Left renal pelvis (tissue), 4 donors: ENCODE data around the gene EMC9. TPM values are rescaled to one million over a fixed set of nuclear protein-coding genes. Genes with fewer than 3 reads are reported as not detected.

ENCODE experiments used
- DNase-seq, 4 donors: peaks; one replicate each; pipeline ENCODE4 v3.0.0-alpha.2; 2013; ENCODE audit warnings: low read depth in 4 of 4, low spot score in 3 of 4
- polyA plus RNA-seq, 4 donors: library from polyadenylated mRNA; unstranded; fragments of 120-200 nt; gene quantifications; one replicate each; pipeline ENCODE4 v1.2.1, GENCODE V29; 2013; ENCODE audit not compliant: insufficient read length in 4 of 4

EMC9 gene, protein sequence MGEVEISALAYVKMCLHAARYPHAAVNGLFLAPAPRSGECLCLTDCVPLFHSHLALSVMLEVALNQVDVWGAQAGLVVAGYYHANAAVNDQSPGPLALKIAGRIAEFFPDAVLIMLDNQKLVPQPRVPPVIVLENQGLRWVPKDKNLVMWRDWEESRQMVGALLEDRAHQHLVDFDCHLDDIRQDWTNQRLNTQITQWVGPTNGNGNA
- 10 to 100 TPM in 3 of 4 donors, 1 to 10 TPM in 1; 9.7 to 21.4 (median 19.4) TPM for polyA plus RNA-seq

DNA sequence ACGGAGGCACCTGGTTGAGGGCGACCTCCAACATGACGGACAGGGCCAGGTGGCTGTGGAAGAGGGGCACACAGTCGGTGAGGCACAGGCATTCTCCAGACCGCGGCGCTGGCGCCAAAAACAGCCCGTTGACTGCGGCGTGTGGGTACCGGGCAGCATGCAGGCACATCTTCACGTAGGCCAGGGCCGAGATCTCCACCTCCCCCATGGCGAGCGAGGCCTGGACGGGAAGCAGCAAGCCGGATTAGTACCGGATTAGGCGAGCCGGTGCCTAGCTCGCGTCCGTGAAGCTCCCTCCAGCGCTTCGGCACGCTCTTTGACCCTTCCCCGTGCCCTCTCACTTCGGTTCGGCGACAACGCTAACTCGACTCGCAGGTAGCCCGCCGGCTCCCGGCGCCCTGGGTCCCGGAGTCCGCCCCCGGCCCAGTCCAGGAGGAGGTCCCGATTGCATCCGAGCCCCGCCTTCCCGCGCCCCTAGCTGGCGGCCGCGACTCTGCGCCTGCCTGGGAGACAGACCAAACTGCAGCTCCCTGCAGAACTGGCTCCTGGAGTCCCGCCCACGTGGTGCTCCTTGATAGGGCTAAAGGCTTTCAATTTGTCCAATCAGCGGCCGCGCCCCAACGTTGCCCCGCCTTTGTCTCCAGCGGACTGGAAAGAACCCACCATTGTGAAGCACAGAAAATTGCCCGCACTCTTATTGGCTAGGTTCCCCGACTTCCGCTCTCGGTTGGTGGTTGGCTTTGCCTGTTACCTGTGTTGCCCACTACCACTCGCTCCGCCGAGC is at the start of gene EMC9:
Gene EMC9, minus strand, starts transcription at position 495 of the 784 bp plus-strand sequence. Its CDS starts 287 bp downstream, at position 208.
- DNase-seq: peak; percentile 98 to 99 (median 99)

DNA sequence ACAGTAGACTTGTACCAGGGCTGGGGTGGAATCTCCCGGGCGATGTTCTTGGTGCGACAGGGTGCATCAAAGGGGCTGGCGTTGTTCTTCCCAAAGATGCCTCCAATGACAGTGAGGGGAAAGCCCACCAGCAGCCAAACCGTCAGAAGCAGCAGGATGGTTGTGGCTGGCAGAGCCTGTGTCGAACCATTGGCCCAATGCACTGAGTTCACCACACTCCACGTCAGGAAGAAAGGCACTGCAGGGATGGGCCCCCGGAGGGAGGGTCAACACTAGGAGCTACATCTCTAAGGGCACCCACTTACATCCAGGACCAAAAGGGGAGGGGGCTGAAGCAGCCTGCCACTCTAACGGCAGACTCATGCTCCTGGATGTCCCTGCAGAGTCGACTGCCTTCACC is 49.0 kb upstream of the EMC9 start:
- DNase-seq: no peak

DNA sequence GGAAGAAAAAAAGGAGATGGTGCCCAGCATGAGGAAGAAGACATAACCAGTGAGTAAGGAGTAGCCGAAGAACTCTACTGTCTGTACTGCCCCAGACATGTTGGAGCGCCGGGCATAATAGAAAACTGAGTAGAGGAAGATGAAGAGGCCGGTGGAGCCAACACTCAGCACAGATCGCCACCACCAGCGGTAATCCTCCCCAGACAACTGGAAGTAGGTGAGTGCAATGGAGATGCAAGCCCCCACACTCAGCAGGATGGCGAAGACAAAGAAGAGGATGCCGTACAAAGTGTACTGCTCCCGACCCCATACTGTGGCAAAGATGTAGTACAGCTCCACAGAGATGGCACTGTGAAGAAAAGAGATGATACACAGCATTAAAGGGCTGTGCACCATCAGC is 48.1 kb upstream of the EMC9 start:
- DNase-seq: no peak

DNA sequence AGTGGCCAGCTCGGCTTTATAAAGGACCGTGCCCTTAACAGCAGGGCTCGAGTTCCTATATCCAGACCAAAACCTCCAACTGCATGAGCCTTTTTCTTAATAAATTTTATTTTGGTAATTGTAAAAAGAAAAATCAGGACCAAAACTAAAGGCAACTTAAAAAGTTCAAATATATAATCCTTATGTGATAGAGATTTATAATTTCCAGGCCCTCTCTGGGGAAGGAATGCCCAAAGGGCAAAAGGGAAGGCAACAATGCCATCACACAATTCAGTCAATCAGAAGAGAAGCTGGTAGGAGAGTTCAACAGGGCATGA is 47.6 kb upstream of the EMC9 start:
- DNase-seq: no peak

DNA sequence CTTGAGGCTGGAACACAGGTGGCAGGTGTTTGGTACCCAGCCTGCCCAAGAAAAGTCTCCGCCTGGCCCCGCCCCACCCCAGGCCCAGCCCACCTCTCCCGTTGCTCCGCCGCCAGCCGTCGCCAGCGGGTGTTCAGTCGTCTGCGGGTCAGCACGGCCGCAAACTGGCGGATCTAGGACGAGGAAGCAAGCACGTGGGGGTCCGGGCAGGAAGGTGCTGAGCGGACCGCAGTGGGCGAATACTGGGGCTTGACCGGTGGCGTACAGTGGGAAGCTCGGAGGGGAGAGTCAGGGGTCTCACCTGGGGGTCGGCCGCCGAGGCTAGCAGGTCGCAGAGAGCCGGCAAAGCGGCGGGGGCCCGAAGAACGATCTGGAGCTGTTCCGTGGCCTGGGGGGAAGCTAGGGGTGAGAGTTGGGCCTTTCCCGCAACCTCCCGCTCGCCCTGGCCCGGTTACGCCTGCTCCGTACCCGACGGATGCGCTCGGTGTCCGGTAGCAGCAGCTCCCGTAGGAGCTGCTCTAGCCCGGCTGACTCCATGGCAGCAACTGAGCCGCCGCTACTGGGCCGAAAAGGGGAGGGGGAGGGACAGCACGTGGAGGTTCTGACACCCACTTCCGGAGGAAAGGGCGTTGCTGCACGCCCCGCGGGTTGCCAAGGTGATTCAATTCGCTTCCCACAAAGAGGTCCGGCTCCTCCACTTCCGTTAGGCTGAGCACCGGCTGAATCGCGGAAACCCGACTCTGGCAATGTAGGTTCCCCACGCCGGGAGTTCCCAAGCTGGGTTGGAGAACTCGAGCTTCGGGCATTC is 47.1 kb upstream of the EMC9 start, which contains the start of gene IPO4:
Gene IPO4, minus strand, starts transcription at position 566 of the 808 bp plus-strand sequence. Its CDS starts 29 bp downstream, at position 537.
- peak; percentile 87 to 95 (median 92) for DNase-seq

DNA sequence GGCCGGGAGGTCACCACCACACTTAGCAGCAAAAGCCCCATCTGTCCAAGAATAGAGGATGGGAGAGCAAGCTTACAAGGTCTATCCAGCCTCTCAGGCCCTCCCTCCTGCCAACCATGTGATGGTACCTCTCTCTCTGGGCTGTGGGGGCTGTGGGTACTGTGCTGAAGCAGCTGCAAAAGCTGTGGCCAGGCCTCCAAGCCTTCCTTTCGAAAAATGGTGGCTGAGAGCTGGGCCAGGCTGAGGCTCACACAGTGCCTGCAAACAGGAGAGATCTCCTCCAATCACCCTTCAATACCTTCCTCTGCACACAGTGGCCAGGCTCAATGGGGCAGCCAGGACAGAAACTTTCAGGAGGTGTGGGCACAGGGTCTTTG is 46.1 kb upstream of the EMC9 start:
- no peak for DNase-seq

DNA sequence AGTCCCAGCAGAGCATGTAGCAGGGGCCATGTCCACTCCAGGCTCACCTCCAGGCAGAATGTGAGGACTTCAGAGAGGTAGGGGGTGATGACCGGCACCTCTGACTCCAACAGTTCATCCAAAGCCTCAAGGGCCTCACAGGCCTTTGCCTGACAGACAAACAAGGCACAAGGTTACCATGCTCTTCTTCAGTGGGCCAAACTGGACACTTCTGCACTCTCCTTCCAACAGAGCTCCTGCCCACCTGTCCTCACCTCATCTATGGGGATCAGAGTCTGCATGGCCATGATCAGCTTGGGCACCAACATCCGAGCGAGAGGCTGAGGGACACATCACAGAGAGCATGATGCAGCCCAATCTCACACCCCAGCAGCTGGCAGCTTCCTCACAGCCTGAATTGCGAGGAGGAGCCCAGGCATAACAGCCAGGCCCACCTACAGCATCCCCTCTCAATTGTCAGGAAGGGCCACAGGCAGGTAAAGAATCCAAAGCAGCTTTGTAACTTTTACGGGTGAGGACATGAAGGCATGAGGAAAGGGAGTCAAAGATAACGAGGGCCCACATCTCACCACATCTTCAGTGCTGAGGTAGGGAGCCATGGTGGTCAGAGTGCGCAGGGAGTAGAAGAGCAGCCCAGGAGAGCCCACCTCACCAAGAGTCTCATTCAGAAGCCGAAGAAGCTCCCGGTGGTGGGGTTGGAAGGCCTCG is 45.6 kb upstream of the EMC9 start:
- DNase-seq: no peak

DNA sequence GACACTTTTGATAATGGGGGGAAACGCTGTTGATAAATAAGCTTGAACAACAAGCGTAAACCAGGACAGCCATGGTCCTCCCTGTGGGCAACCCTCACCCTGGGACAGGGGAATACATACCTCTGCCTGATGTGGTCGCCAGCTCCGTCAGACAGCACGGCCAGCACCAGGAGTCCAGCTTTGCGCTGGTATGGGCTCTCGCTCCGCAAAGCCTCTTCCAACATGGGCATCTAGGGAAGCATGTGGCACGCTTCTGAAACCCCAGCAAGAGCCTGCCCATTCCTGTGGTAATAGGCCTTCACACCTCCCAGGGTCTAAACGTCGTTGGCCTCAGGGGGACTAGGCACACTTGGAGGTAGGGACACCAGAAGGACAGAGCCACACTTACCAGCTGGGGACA is 44.4 kb upstream of the EMC9 start:
- no peak for DNase-seq

DNA sequence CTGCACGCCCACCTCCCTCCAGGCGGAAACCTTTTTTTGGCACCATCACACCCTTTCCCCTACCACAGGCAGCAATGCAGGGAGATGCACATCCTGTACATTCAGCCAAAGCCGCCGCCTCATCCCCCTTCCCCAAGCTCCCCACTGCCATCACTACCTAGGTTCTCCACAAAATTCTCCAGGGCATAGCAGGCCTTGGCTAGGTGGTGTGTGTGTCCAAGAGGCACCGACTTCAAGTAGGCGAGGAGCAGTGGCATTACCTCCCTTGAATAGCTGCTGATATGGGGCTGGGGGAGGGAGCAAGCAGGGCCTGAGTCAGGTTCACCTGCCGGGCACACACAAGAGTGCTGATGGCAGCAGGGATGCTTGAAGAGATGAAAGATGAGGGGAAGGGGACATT is 43.6 kb upstream of the EMC9 start:
- DNase-seq: no peak

DNA sequence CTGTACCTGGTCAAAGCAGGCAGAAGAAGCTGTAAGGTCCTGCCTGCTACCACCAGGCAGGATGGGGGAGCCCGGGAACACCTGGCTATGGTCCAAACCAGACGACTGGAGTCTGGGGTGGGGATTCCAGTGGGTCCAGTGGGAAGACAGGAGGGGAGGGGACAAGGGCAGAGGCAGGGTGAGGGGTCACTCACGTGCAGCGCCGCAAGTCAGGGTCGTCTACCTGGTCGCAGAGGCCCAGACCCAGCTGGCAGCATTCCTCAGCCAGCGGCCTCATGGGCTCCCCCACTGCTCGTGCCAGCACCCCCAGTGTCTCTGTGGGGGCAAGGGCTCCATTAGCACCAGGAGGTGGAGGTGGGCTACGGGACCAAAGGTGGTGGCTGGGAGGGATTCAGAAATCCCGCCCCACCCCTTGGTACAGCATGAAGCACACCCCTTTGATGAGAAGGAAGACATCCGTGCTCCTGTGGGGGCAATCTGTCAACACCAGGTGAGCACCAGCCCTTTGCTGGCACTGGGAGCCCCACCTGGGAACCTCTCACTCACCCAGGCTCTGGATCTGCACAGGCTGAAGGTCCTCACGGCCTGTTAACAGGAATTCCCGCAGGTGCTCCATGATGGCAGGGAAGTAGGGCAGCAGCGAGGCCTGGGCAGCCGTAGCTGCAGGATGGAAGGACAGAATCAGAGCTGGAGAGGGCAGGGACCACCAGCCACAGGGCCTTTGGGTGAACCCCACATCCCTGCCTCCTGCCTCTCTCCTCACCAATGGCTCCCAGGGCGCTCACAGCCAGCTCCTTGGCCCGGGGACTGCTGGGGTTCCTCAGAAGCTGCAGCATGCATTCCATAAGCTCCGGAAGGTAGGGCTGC is 42.9 kb upstream of the EMC9 start:
- no peak for DNase-seq

DNA sequence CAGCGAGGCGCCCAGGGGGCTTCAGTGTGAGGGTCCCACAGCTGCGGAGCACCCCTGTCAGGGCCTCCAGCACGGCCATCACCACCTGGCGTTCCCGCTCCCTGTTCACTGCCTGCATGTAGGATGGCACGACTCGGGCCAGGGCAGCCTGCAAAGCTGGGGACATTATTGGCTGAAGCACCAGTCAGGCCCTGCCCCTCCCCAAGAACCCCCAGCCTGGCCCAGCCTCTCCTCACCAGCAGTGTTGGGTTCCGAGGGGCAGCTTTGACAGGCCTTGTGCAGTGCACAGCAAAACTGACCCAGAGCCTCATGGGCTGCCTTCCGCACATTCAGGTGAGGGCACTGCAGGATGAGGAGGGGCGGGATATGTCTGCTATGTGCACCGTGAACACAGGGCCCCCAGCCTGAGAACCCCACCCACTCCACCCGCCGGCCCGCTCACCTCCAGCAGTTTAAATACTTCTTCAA is 41.7 kb upstream of the EMC9 start:
- no peak for DNase-seq

DNA sequence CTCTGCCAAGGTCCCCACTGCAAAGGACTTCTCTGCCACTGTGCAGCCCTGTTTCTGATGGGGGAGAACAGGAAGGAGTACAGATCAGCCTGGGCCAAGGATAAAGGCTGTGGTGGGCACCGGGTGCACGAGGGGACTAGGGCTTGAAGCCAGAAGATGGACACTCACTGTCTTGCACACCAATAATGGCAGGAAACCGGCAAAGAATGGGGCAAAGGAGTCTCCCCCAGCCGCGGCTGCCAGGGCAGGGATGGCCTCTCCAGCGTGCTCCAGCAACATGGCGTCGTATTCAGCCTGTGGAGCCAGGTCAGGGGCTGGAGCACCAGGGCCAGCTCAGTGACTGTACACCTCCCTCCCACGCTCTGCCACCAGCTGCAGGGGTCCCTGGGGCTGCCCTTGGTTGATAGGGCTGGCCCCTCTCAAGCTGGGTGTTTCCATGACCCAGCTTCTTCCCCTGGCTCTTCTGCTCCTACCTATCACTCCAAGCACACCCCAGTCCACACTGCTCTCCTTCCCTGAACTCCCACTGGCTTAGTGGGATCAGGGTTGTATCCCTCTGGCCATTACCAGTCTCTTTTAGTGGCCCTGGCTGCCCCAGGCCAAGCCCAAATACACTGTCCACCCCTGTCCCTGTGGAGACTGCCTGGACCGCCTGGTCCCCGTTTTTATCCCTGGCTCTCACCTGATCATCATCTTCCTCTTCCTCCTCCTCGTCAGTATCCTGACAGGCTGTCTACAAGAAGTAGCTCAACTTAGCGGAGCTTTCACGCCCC is 40.9 kb upstream of the EMC9 start:
- no peak for DNase-seq

DNA sequence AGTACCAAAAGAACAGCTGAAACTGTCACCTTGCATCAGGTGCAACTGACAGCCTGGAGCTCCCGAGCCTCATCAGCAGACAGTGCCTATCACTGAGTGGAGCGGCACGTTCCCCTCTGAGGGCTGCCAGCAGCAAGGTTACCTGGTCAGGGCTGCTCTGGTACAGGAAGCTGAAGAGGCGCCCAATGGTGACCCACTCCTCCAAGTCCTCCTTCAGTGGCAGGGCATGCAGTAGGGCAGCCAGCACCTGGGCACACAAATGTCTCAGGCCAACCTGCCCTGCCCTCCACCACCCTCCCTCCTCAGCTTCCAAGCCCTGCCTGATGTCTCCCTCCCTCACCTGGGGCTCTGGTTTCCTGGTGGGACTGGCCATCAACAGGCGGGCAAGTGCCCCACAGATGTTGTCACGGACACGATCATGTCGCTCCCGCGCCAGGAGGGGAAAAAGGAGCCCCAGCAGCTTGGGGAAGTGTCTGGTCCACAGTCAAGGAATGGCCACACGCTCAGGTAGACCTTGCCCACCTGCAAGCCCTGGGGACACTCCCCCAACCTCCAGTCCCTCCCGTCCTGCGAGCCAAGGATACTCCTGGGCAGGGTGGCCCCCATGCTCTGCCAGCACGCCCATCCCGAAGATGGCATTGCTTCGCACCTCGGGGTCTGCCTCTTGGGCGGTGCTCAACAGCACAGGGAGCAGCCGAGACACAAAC is 40.1 kb upstream of the EMC9 start:
- no peak for DNase-seq

DNA sequence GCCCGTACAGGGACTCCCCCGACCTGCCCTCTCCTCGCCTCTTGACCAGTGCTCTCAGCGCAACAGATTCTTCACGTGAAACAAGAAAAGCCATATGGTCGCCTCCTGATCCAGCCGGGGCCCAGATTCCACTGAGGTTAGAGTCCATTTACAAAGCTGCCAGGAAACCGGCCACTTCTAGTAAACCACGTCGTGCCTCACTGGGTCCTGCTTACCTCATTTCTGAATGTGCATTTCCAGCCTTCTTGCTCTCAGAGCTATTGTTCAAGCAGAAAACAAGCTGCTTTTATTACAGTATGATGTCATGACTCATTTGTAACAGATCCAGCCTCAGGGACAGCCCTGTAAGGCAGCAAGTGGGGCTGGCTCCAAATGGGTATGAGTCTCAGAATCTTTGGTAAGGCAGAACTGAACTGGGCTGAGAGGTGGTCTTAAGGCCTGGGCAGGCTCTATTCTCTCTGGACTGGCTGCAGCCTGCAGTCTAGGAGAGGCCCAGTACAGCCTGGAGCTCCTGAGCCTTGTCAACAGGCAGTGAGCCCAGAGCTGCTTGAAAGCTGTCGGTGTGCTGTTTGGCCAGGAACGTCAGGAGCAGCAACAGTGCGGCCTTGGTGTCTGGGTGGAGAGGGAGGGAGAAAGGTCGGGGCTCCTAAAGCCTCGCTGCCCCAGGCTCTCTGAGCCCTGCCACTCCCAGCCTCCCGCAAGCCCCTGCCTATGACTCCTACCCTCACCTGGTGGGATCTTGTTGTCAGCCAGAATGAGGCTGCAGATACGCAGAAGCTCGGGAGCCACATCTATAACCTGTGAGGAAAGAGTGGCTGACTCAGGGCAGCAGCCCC is 38.8 kb upstream of the EMC9 start:
- DNase-seq: peak in 1 of 4 donors; percentile 53

DNA sequence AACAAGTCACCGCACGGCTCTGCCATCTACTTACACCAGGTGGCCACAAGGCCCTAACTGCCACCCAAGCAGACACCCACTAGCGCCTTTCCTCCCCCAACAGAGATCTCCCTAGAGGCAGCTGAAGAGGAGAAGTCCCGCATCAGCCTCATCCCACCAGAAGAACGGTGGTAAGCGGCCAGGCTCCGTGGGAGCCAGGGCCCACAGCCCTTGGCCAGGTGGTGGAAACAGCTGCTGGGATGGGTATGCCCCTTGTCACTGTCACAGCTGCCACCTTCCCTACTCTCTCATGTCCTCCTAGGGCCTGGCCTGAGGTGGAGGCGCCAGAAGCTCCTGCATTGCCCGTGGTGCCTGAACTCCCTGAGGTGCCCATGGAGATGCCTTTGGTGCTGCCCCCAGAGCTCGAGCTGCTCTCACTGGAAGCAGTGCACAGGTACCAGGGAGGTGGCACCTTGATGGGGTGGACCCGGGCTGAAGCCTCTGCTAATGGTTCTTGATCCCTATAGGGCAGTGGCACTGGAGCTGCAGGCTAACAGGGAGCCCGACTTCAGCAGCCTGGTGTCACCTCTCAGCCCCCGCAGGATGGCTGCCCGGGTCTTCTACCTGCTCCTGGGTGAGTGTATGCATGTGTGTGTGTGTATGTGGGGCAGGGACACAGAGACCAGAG is 38.0 kb upstream of the EMC9 start:
- no peak for DNase-seq

DNA sequence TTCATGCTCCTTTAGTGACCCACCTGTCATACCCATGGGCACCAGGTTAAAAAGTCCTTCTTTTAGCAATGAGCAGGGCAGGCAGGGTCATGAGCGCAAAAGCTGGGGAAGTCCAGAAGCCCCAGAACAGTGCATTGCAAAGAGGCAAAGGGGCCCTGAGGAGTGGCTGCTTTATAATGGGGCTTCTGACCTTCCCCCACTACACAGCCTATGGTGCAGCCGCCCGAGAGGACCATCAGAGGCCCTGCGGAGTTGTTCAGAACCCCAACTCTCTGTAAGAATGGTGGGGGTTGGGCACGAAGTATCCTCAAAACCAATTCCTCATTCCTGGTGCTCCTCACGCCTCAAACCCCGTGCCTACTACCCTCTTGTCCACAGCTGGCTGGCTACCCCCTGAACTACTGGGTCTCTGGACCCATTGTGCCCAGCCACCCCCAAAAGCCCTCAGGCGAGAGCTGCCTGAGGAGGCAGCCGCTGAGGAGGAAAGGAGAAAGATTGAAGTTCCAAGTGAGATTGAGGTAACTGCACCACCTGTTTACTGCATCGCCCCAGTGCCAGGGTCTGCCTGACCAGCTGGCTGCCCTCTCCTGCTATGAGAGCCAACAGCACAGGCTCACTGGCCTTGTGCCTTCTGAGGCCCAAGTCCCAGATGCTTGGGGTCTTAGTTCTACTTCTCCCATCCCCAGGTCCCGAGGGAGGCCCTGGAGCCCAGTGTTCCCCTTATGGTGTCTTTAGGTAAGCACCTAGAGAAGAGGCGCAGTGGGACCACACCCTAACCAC is 37.2 kb upstream of the EMC9 start:
- no peak for DNase-seq
